Stomach (tissue), 9 donors: ENCODE measurements around the gene ANKRD18A. TPM values are rescaled to one million over a fixed set of nuclear protein-coding genes. Genes with fewer than 3 reads are reported as not detected.
"Not testable (repeated sequence)": the region's sequence is repeated elsewhere in the genome, so short reads cannot be mapped to it uniquely, and the experiment has no call there.

Source experiments
- DNase-seq, 2 donors: peaks; one replicate each; pipeline versions ENCODE4 v3.0.0 to v3.0.0-alpha.2; 2013 to 2019
- H3K27ac ChIP-seq, 5 donors: fragments of 200-600 bp in 4 of 5; sonication (generic) in 4 of 5; one replicate each; pipeline ENCODE4 v1.5.1; 2013 to 2019; ENCODE audit warnings: mild to moderate bottlenecking in 1 of 5, moderate library complexity in 1 of 5
- H3K27me3 ChIP-seq, 3 donors: fragments of 200-600 bp; sonication (generic); one replicate each; pipeline ENCODE4 v1.5.1; 2017 to 2019; ENCODE audit warnings: mixed run types in 1 of 3
- H3K36me3 ChIP-seq, 4 donors: fragments of 200-600 bp; sonication (generic); 1 replicate in 3 of 4; 2 replicates in 1 of 4; pipeline ENCODE4 v1.5.1; 2016 to 2019
- H3K4me1 ChIP-seq, 4 donors: fragments of 200-600 bp; sonication (generic); one replicate each; pipeline ENCODE4 v1.5.1; 2016 to 2019
- H3K4me3 ChIP-seq, 4 donors: fragments of 200-600 bp; sonication (generic) in 3 of 4; one replicate each; pipeline ENCODE4 v1.5.1; 2016 to 2019; ENCODE audit warnings: mild to moderate bottlenecking in 1 of 4
- H3K9me3 ChIP-seq, 4 donors: fragments of 200-600 bp; sonication (generic); one replicate each; pipeline ENCODE4 v1.5.1; 2016 to 2019
- WGBS, 5 donors: extraction: QIAGEN DNeasy Blood & Tissue Kit in 3 of 5; methylation state at CpG; one replicate each; pipeline versions ENCODE4 v1.1.5 to v1.1.7; 2013 to 2018; 5-methylcytosine and 5-hydroxymethylcytosine counted together
- intact Hi-C: fragments of 100-400 bp; cut with DNase I; formaldehyde crosslinking; loops from one replicate; pipeline ENCODE4 v1.15.1; 2023; ENCODE audit warnings: low total_unique reads
- polyA plus RNA-seq, 3 donors: library from polyadenylated mRNA; stranded (reverse); fragments of 200-250 nt; gene quantifications; one replicate each; pipeline ENCODE4 v1.2.3, GENCODE V29; 2013
- total RNA-seq, 5 donors: library from RNA; depleted of rRNA; stranded (reverse); fragments of >200 nt; gene quantifications; one replicate each; pipeline versions ENCODE4 v1.1.0 to v1.2.3, GENCODE V29; 2014 to 2016
- donor health status: healthy with polysubstance abuse.
- donor health status: Bipolar disorder and iron deficiency.
- donor health status: healthy.

Gene ANKRD18A
- total and polyA plus RNA-seq, 8 donors: 0.15 to 5.8 (median 2.5) TPM

DNA sequence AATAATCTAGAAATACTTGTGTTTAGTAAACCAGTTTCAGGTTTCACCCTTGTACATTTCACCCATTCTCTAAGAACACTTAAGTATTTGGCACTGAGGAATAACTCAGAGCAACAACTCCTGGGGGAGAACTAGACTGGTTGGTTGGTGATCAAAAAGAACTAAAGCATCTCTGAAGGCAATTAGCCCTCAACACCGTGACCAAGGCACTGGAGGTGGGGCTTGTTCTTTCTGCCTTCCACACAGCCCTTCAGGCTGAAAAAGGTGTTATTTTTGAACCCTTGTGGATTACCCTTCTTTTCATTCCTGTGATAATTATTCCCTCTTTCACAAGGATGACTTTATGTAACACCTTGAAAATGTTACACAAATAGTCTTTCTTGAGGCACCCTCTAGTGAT, 44.2 kb downstream of the ANKRD18A start:
- H3K27ac ChIP-seq, intact Hi-C loops, H3K9me3 ChIP-seq, DNase-seq, H3K27me3 ChIP-seq, H3K4me3 ChIP-seq, H3K4me1 ChIP-seq, H3K36me3 ChIP-seq: not testable (repeated sequence)
- WGBS, 5 donors: 30 to 56% (median 42%) methylated on average over 1 of the region's 1 CpG; no CpG with 5 or more reads in 1 of the 5 donors

DNA sequence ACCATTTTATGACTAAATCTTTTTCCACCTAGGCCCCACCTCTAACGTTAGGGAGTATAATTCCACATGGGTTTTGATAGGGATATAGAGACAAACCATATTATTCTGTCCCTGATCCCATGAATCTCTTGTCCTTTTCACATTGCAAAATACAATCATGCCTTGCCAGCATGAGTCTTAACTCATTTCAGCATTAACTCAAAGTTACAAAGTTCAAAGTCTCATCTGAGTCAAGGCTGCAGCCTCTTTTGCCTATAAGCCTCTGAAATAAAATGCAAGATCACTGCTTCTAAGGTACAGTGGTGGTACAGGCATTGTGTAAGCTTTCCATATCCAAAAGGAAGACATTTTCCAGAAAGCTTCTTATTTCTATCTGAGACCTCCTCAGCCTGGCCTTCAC, 54.3 kb downstream of the ANKRD18A start:
- 90 to 100% (median 92%) methylated on average over 1 of the region's 1 CpG; no CpG with 5 or more reads in 2 of the 5 donors for WGBS, 5 donors
- H3K27ac ChIP-seq, H3K36me3 ChIP-seq, H3K27me3 ChIP-seq, H3K4me1 ChIP-seq, H3K9me3 ChIP-seq, H3K4me3 ChIP-seq, intact Hi-C loops, DNase-seq: not testable (repeated sequence)

DNA sequence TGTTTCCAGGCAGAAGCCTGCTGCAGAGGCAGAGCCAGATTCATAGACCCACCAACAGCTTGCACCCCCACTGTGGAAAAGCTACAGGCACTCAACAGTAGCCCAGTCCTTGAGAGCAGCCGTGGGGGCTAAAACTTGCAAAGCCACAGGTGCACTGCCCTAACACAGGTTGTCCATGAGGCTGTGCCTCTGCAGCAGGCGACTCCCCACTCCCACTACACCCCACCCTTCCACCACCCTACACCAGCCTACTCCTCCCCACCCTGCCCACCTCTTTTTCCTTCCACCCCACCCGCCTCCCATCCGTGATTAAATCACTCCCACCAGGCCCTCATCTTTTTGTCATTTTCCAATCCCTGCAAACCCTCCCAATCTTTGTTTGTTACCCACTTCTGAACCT, 55.2 kb downstream of the ANKRD18A start:
- H3K4me1 ChIP-seq, H3K9me3 ChIP-seq, DNase-seq, intact Hi-C loops, H3K27me3 ChIP-seq, H3K4me3 ChIP-seq, H3K36me3 ChIP-seq, H3K27ac ChIP-seq: not testable (repeated sequence)
- 57 to 94% (median 86%) methylated on average over 1 to 2 of the region's 4 CpGs for WGBS, 5 donors

DNA sequence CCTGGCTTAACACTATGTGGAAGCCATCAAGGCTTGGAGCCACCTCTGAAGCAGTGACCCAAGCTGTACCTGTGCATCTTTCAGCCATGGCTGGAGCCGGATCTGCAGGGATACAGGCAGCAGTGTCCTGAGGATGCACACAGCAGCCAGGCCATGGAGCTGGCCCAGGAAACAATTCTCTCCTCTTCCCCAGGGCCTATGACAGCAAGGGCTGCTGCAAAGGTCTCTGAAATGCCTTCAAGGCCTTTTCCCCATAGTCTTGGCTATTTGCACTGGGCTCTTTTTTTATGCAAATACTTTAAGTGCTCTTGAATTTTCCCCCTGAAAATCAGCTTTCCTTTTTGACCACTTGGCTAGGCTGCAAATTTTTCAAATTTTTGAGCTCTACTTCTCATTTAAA, 56.5 kb downstream of the ANKRD18A start:
- H3K4me1 ChIP-seq, H3K27ac ChIP-seq, DNase-seq, H3K4me3 ChIP-seq, H3K36me3 ChIP-seq, intact Hi-C loops, H3K27me3 ChIP-seq, H3K9me3 ChIP-seq: not testable (repeated sequence)
- no CpG with 5 or more reads among the region's 1 CpG for WGBS, 5 donors

DNA sequence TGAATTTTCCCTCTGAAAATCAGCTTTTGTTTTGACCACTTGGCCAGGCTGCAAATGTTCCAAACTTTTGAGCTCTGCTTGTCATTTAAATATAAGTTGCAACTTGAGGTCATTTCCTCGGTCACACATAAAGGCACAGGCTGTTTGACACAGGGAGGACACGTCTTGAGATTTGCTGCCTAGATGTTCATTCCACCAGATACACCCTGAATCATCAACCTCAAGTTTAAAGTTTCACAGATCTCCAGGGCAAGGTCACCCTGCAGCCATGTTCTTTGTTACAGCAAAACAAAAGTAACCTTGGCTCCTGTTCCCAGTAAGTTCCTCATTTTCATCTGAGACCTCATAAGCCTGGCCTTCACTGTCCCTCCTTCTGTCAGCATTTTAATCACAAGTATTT, 59.3 kb downstream of the ANKRD18A start:
- H3K9me3 ChIP-seq, H3K27me3 ChIP-seq, H3K4me3 ChIP-seq, H3K27ac ChIP-seq, H3K4me1 ChIP-seq, DNase-seq, H3K36me3 ChIP-seq, intact Hi-C loops: not testable (repeated sequence)
- WGBS, 5 donors: 60 to 90% (median 83%) methylated on average over 2 of the region's 2 CpGs

DNA sequence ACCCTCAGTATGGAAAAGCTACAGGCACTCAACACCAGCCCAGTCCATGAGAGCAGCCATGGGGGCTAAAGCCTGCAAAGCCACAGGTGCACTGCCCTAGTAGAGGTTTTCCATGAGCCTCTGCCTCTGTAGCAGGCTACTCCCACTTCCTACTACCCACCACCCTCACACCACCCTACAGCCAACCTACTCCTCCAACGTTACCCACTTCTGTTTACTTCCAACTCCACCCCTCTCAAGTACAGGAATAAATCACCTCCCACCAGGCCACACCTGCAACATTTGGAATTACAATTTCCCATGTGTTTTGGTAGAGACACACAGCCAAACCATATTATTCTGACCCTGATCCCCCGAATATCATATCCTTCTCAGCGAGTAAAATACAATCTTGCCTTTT, 61.2 kb downstream of the ANKRD18A start:
- WGBS, 5 donors: 59 to 85% (median 77%) methylated on average over 2 to 3 of the region's 3 CpGs
- DNase-seq, H3K27ac ChIP-seq, H3K4me3 ChIP-seq, intact Hi-C loops, H3K36me3 ChIP-seq, H3K27me3 ChIP-seq, H3K4me1 ChIP-seq, H3K9me3 ChIP-seq: not testable (repeated sequence)

DNA sequence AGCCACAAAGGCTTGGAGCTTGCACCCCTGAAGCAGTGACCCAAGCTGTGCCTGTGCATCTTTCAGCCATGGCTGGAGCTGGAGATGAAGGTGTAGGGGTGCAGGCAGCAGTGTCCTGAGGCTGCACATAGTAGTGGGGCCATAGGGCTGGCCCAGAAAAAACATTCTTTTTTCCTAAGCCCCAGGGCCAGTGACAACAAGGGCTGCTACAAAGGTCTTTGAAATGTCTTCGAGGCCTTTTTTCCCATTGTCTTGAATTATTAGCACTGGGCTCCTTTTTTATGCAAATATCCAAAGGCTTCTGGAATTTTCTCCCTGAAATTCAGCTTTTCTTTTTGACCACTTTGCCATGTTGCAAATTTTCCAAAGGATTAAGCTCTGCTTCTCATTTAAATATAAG, 62.6 kb downstream of the ANKRD18A start:
- H3K27ac ChIP-seq, H3K4me3 ChIP-seq, H3K4me1 ChIP-seq, H3K27me3 ChIP-seq, DNase-seq, H3K9me3 ChIP-seq, H3K36me3 ChIP-seq, intact Hi-C loops: not testable (repeated sequence)
- 71 to 93% (median 81%) methylated on average over 1 of the region's 1 CpG for WGBS, 5 donors

DNA sequence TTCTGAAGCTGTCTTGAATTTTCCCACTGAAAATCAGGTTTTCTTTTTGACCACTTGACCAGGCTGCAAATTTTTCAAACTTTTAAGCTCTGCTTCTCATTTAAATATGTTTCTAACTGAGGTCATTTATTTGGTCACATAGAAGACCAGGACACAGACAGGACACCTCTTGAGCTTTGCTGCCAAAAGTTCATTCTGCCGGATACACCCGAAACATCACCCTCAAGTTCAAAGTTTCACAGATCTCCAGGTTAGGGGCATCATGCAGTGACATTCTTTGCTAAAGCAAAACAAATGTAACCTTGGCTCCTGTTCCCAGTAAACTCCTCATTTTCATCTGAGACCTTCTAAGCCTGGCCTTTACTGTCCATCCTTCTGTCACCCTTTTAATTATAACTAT, 65.4 kb downstream of the ANKRD18A start:
- H3K4me1 ChIP-seq, intact Hi-C loops: not testable (repeated sequence)
- WGBS, 5 donors: 97 to 100% (median 99%) methylated on average over 2 of the region's 2 CpGs

DNA sequence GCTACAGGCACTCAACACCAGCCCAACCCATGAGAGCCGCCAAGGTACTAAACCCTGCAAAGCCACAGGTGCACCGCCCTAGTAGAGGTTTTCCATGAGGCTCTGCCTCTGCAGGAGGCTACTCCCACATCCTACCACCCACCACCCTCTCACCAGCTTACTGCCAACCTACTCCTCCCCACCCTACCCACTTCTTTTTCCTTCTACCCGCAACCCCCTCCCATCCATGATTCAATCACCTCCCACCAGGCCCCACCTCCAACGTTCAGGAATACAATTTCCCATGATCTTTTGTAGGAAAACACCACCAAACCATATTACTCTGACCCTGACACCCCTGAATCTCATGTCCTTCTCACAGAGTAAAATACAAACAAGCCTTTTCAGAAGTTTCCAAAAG, 67.4 kb downstream of the ANKRD18A start:
- H3K4me3 ChIP-seq, H3K36me3 ChIP-seq, DNase-seq, H3K9me3 ChIP-seq, H3K27ac ChIP-seq, intact Hi-C loops, H3K27me3 ChIP-seq, H3K4me1 ChIP-seq: not testable (repeated sequence)
- 77 to 83% (median 78%) methylated on average over 4 of the region's 4 CpGs for WGBS, 5 donors

More for the DNA sequence above, 65.4 kb downstream of the ANKRD18A start:
- not testable (repeated sequence) for H3K9me3 ChIP-seq, H3K27ac ChIP-seq, H3K36me3 ChIP-seq, DNase-seq, H3K4me3 ChIP-seq, H3K27me3 ChIP-seq

DNA sequence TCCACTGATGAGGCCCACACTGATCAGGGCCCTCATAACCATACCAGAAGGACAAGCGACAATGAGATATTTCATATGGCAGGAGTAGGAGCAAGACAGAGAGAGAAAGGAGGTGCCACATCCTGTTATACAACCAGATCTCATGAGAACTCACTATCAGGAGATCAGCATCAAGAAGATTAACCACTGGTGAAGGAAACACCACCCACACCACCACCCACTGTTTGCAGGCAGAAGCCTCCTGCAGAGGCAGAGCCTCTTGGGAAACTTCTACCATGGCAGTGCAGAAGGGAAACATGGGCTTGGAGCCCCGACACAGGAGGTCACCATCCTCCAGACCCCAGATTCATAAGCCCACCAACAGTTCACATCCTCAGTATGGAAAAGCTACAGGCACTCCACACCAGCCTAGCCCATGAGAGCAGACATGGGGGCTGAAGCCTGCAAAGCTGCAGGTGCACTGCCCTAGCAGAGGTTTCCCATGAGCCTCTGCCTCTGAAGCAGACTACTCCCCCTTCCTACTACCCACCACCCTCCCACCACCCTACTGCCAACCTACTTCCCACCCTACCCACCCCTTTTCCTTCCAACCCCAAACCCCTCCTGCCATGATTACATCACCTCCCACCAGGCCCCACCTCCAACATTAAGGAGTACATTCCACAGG, 73.8 kb downstream of the ANKRD18A start:
- intact Hi-C loops: not testable (repeated sequence)
- 86 to 100% (median 92%) methylated on average over 1 of the region's 2 CpGs; no CpG with 5 or more reads in 1 of the 5 donors for WGBS, 5 donors

DNA sequence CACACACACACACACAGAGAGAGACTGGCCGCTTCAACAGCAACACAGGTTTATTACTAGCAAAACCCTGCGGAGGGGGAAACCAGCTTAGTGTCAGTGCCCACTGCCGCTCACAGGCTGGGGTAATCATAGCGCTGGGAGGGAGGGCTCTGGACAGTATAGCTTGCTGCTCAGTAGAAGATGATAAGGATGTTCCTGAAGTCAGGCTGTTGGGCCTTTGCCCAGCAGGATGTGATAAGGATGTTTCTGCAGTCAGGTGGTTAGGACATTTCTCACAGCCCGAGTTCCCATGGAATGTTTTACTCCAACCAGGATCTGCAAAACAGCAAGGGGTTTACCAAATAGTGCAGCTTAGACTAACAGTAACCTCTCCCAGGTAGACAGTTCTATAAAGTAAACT, 79.9 kb downstream of the ANKRD18A start:
- DNase-seq, H3K27ac ChIP-seq, H3K27me3 ChIP-seq, H3K36me3 ChIP-seq, H3K4me1 ChIP-seq, H3K4me3 ChIP-seq, H3K9me3 ChIP-seq, intact Hi-C loops: not testable (repeated sequence)
- 50 to 73% (median 65%) methylated on average over 5 of the region's 5 CpGs for WGBS, 5 donors

More for the DNA sequence above, 73.8 kb downstream of the ANKRD18A start:
- H3K27ac ChIP-seq, H3K27me3 ChIP-seq, H3K4me3 ChIP-seq, H3K36me3 ChIP-seq, DNase-seq, H3K4me1 ChIP-seq, H3K9me3 ChIP-seq: not testable (repeated sequence)
